HepG2 (cell line): Measurements from ENCODE around the gene PLCB1.

ENCODE experiments used
- EZH2 ChIP-seq: conservative IDR thresholded peaks from 2 replicates; pipeline ENCODE4 v1.6.1; 2012; ENCODE audit warnings: mild to moderate bottlenecking, low read depth, low read length, moderate library complexity
- GABPA ChIP-seq, 2 experiments: IDR thresholded peaks; 2 replicates each; pipeline ENCODE4 v1.6.1; 2011 to 2016; ENCODE audit warnings: low read depth in 2 of 2, low read length in 1 of 2, missing biosample characterization in 1 of 2, missing genetic modification characterization in 1 of 2

GRCh38 chr20:8097307-8097706 lies 34.8 kb upstream of the PLCB1 start:
- no peak for TF ChIP-seq EZH2
- no peak for TF ChIP-seq GABPA (IDR thresholded peaks at IDR 0.05; ENCODE audit: low read depth, low read length)
- no peak for TF ChIP-seq GABPA (CRISPR knock-in tag; IDR thresholded peaks at IDR 0.05; ENCODE audit: low read depth)
